Measurements from ENCODE around the gene FSHR.

FSHR gene

GRCh38 chr2:49122107-49122506 lies 32.2 kb downstream of the FSHR start:
- in situ Hi-C loops (cut with MboI; ENCODE audit: low sequenced_read_pairs), result no loop called here

GRCh38 chr2:49113046-49113445 lies 41.3 kb downstream of the FSHR start:
- in situ Hi-C loops (cut with MboI; ENCODE audit: low sequenced_read_pairs), result no loop called here

GRCh38 chr2:49111456-49111855 lies 42.9 kb downstream of the FSHR start:
- in situ Hi-C loops (cut with MboI; ENCODE audit: low sequenced_read_pairs), result no loop called here

- in situ Hi-C loops (cut with MboI; ENCODE audit: low sequenced_read_pairs), result no loop called here
Observed at GRCh38 chr2:49111006-49111405, 43.3 kb downstream of the FSHR start.

GRCh38 chr2:49110571-49110970 lies 43.7 kb downstream of the FSHR start:
- in situ Hi-C loops (cut with MboI; ENCODE audit: low sequenced_read_pairs), result no loop called here

- in situ Hi-C loops (cut with MboI; ENCODE audit: low sequenced_read_pairs), result no loop called here
Observed at GRCh38 chr2:49108851-49109250, 45.5 kb downstream of the FSHR start.

- in situ Hi-C loops (cut with MboI; ENCODE audit: low sequenced_read_pairs), result no loop called here
Observed at GRCh38 chr2:49108436-49108835, 45.9 kb downstream of the FSHR start.

GRCh38 chr2:49105506-49105905 lies 48.8 kb downstream of the FSHR start:
- in situ Hi-C loops (cut with MboI; ENCODE audit: low sequenced_read_pairs), result no loop called here

GRCh38 chr2:49102146-49102545 lies 52.2 kb downstream of the FSHR start:
- in situ Hi-C loops (cut with MboI; ENCODE audit: low sequenced_read_pairs), result no loop called here

- in situ Hi-C loops (cut with MboI; ENCODE audit: low sequenced_read_pairs), result no loop called here
Observed at GRCh38 chr2:49080681-49081080, 73.6 kb downstream of the FSHR start.

- in situ Hi-C loops (cut with MboI; ENCODE audit: low sequenced_read_pairs), result no loop called here
Observed at GRCh38 chr2:49070716-49071115, 83.6 kb downstream of the FSHR start.

GRCh38 chr2:49069829-49070228 lies 84.5 kb downstream of the FSHR start:
- in situ Hi-C loops (cut with MboI; ENCODE audit: low sequenced_read_pairs), result no loop called here

GRCh38 chr2:49068613-49069012 lies 85.7 kb downstream of the FSHR start:
- in situ Hi-C loops (cut with MboI; ENCODE audit: low sequenced_read_pairs), result no loop called here

- in situ Hi-C loops (cut with MboI; ENCODE audit: low sequenced_read_pairs), result no loop called here
Observed at GRCh38 chr2:49067971-49068370, 86.3 kb downstream of the FSHR start.

- in situ Hi-C loops (cut with MboI; ENCODE audit: low sequenced_read_pairs), result no loop called here
Observed at GRCh38 chr2:49053156-49053555, 101.2 kb downstream of the FSHR start.

- in situ Hi-C loops (cut with MboI; ENCODE audit: low sequenced_read_pairs), result no loop called here
Observed at GRCh38 chr2:49050265-49050664, 104.0 kb downstream of the FSHR start.

- in situ Hi-C loops (cut with MboI; ENCODE audit: low sequenced_read_pairs), result no loop called here
Observed at GRCh38 chr2:49049161-49049560, 105.2 kb downstream of the FSHR start.

- in situ Hi-C loops (cut with MboI; ENCODE audit: low sequenced_read_pairs), result no loop called here
Observed at GRCh38 chr2:49045083-49045482, 109.2 kb downstream of the FSHR start.

GRCh38 chr2:49044350-49045079 lies 109.8 kb downstream of the FSHR start:
- in situ Hi-C loops (cut with MboI; ENCODE audit: low sequenced_read_pairs), result no loop called here

GRCh38 chr2:49043405-49043982 lies 110.8 kb downstream of the FSHR start:
- in situ Hi-C loops (cut with MboI; ENCODE audit: low sequenced_read_pairs), result no loop called here

- in situ Hi-C loops (cut with MboI; ENCODE audit: low sequenced_read_pairs), result no loop called here
Observed at GRCh38 chr2:49042488-49042887, 111.8 kb downstream of the FSHR start.

- in situ Hi-C loops (cut with MboI; ENCODE audit: low sequenced_read_pairs), result no loop called here
Observed at GRCh38 chr2:49041061-49041460, 113.3 kb downstream of the FSHR start.

GRCh38 chr2:49037197-49037596 lies 117.1 kb downstream of the FSHR start:
- in situ Hi-C loops (cut with MboI; ENCODE audit: low sequenced_read_pairs), result no loop called here

Data from HL-60/S4 treated with retinoic acid at 250 ng/mL for 4 days and 3 days (cell line).